ENCODE data around the gene DIAPH3. TPM values are rescaled to one million over a fixed set of nuclear protein-coding genes. Genes with fewer than 3 reads are reported as not detected.

DIAPH3 gene
- total RNA-seq, 3 donors from 2014 or later = 1.3 to 5.7 (median 3.1) TPM

DNA sequence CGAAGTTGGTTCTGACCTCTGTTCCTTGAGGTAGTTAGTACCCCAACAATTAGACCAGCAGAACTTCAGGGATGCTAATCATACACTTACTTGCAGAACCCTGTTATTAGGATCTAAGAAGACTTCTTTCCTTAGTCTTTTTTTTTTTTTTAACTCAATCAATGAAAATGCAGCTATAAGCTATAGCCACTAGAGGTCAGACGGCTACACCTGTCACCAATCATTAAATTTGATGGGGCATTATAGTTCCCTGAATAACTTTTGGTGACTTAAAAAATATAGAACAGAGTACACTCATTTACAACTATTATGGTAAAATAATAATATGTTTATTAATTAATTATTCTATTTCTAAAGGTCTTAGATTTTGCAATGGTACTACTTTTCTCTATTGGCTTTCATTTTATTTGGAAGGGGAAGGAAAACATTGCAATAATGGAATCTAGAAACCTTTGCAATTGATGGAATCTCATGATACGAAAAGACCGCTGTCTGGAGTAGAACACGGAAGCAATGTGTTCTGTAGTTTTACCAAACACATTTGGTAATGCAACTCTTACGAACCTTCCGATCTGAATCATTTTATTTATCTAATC, 483.2 kb downstream of the DIAPH3 start:
- peak; percentile 38 for ATAC-seq
- Histone ChIP-seq H3K36me3 (ENCODE audit: low read depth) (no peaks in the 10 kb centered on the region), H3K9me3 (no peaks in the 10 kb centered on the region), H3K4me1 (ENCODE audit: low read depth) (no peaks in the 10 kb centered on the region), H3K4me3 (no peak overlapping the region)
- DNase-seq = no peak
- intact Hi-C loops (cut with DNase I, micrococcal nuclease) = loop anchor here in 1 of 2 donors (5.0 kb wide), 1 partner anchor 222 kb away; no protein-coding TSS in a partner anchor
- TF ChIP-seq, protein P1, sequence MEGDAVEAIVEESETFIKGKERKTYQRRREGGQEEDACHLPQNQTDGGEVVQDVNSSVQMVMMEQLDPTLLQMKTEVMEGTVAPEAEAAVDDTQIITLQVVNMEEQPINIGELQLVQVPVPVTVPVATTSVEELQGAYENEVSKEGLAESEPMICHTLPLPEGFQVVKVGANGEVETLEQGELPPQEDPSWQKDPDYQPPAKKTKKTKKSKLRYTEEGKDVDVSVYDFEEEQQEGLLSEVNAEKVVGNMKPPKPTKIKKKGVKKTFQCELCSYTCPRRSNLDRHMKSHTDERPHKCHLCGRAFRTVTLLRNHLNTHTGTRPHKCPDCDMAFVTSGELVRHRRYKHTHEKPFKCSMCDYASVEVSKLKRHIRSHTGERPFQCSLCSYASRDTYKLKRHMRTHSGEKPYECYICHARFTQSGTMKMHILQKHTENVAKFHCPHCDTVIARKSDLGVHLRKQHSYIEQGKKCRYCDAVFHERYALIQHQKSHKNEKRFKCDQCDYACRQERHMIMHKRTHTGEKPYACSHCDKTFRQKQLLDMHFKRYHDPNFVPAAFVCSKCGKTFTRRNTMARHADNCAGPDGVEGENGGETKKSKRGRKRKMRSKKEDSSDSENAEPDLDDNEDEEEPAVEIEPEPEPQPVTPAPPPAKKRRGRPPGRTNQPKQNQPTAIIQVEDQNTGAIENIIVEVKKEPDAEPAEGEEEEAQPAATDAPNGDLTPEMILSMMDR (IDR thresholded peaks at IDR 0.05) = no peak

DNA sequence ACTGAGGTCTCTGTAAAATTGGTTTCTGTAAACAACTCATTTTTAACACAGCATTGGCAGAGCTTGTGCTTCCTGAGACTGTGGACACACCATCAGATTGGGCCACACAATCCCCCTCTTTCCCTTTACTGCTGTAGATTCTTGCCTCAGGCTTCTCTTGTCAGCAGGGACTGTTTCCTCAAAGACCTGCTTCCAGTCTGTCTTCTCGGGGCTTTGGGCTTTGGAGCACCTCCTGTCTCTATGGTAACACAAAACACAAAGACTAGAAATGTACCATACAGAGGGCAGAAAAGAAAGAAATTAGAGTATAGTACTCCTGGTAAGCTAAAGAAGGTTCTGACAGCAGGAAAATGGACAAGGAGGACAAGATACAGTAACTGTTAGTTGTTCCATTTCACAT, 484.5 kb downstream of the DIAPH3 start:
- no peak for ATAC-seq
- no peaks in the 10 kb centered on the region for H3K36me3 ChIP-seq (ENCODE audit: low read depth)
- no peaks in the 10 kb centered on the region for H3K9me3 ChIP-seq
- no peaks in the 10 kb centered on the region for H3K4me1 ChIP-seq (ENCODE audit: low read depth)
- H3K4me3 ChIP-seq = no peak overlapping the region
- TF ChIP-seq, protein P1 (IDR thresholded peaks at IDR 0.05) = no peak
- no peak for DNase-seq
- intact Hi-C loops (cut with DNase I, micrococcal nuclease) = loop anchor here in 1 of 2 donors (5.0 kb wide), 1 partner anchor 287 kb away; no protein-coding TSS in a partner anchor

DNA sequence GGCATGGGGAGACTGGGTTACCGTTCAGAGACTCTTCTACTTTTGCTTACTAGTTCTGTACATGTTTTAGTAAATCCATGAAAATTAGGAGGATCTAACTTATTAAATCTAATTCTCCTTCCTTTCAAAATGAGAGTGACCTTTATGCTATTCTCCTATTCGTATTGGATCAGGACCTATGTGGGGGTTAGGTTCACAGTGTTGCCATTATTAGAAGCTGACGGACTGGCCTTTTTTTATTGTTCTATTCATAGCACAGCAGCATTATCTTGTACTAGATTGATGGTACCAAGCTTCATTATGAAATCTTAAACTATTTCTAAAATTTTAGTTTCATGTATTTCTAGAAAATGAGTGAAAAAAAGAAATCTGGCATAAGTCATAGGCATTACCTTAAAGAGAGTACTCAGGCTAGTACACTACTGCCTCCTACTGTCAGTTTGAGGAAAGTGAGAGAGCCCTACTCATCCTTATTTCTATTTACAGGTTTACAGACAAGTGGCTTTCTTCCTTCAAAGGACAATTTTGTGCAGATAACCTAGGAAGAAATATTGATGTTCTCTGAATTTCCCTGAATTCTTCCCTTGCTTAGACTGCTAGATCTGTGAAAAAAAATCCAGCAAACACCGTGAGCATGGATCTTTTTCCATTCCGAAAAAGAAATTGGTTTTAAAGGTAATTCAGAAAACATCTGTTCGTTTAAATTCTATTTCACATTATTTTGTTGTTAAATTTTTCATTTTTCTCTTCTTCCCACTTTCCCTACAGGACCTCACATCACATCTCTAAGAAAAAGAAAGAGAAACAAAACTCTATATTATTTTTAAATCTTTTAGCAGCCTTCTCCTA, 485.5 kb downstream of the DIAPH3 start:
- ATAC-seq (peak; percentile 67), DNase-seq (peak in 1 of 3 donors; percentile 38)
- intact Hi-C loops (cut with DNase I, micrococcal nuclease) = loop anchor here in 1 of 2 donors (5.0 kb wide), 1 partner anchor 286 kb away; no protein-coding TSS in a partner anchor
- TF ChIP-seq, protein P1 (IDR thresholded peaks at IDR 0.05) = peak; percentile 42
- no peaks in the 10 kb centered on the region for H3K9me3 ChIP-seq
- no peak overlapping the region for H3K4me3 ChIP-seq
- H3K36me3 ChIP-seq (ENCODE audit: low read depth) = no peaks in the 10 kb centered on the region
- H3K4me1 ChIP-seq (ENCODE audit: low read depth) = no peaks in the 10 kb centered on the region

DNA sequence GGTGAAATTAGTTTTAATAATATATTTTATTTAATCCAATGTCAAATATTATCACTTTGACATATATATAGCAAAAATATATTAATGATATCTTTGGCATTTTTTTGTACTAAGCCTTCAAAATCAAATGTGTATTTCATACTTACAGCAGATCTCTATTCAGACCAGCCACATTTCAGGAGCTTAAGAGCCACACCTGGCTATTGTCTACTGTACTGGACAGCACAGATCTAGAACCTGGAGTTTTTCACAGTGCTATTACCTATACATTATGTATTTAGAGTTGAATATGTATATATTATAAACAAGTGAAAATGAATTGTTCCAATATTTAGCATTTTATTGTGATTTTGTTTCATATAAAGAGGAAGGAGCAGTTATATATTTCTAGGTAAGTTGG, 486.3 kb downstream of the DIAPH3 start:
- no peak for ATAC-seq
- Histone ChIP-seq H3K36me3 (ENCODE audit: low read depth) (no peaks in the 10 kb centered on the region), H3K4me3 (no peak overlapping the region), H3K4me1 (ENCODE audit: low read depth) (no peaks in the 10 kb centered on the region), H3K9me3 (no peaks in the 10 kb centered on the region)
- no peak for DNase-seq
- TF ChIP-seq, protein P1 (IDR thresholded peaks at IDR 0.05) = no peak
- intact Hi-C loops (cut with DNase I, micrococcal nuclease) = loop anchor here in 1 of 2 donors (5.0 kb wide), 1 partner anchor 285 kb away; no protein-coding TSS in a partner anchor

DNA sequence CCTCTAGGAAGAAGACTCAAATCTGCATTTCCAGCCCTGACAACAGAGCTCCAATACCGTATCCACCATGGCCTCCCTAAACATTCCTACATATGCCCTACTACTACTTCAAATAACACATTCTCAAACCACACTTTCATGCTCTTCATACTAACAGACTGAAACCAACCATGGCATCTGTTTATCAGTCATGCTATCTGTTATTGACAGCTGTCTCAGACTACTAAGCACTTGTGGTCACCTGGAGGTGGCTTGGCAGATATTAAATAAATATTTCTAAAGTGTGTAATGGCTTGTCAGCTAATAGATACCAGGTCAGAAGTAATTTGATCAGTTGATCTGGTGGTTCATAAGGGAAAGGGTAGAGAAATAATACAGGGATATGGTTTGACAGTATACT, 489.1 kb downstream of the DIAPH3 start:
- DNase-seq (no peak), ATAC-seq (no peak)
- Histone ChIP-seq H3K9me3 (no peaks in the 10 kb centered on the region), H3K36me3 (ENCODE audit: low read depth) (no peaks in the 10 kb centered on the region), H3K4me3 (no peak overlapping the region), H3K4me1 (ENCODE audit: low read depth) (no peaks in the 10 kb centered on the region)
- intact Hi-C loops (cut with DNase I, micrococcal nuclease) = loop anchor here in 1 of 2 donors (5.0 kb wide), 1 partner anchor 282 kb away; no protein-coding TSS in a partner anchor
- TF ChIP-seq, protein P1 (IDR thresholded peaks at IDR 0.05) = no peak
